Measurements from ENCODE around the gene LAMA5. TPM values are rescaled to one million over a fixed set of nuclear protein-coding genes. Genes with fewer than 3 reads are reported as not detected.

The LAMA5 gene
- polyA plus RNA-seq, 3 donors = 0.05 TPM; not detected in 2

- no peak overlapping the region for H3K27ac ChIP-seq (ENCODE audit: low read depth in 1 of 2, low read length in 2 of 2)
- Mint-ChIP-seq H3K36me3 (no peaks in the 10 kb centered on the region), H3K4me1 (no peaks in the 10 kb centered on the region), H3K27ac (peak overlapping the region in 1 of 7 donors; percentile 69), H3K27me3 (ENCODE audit: low read depth in 3 of 3) (peaks cover 0 to 3% (median 2%) of the 10 kb centered on the region in 3 donors), H3K4me3 (no peak overlapping the region), H3K9me3 (peaks cover 0 to 3% (median 0%) of the 10 kb centered on the region in 7 donors)
- intact Hi-C loops (cut with micrococcal nuclease) = no loop called here
- no peak for TF ChIP-seq CTCF (IDR thresholded peaks at IDR 0.05)
- H2AFZ ChIP-seq (ENCODE audit: insufficient read depth, low read depth, low read length, poor library complexity, severe bottlenecking) = no peak overlapping the region
- no peaks in the 10 kb centered on the region for H3K27me3 ChIP-seq (ENCODE audit: control insufficient read depth in 2 of 2, insufficient read depth in 2 of 2, low read length in 2 of 2)
- no peaks in the 10 kb centered on the region for H4K20me1 ChIP-seq (ENCODE audit: insufficient read depth, low read length)
- H3K4me1 ChIP-seq (ENCODE audit: control insufficient read depth in 1 of 2, insufficient read depth in 2 of 2, low read length in 2 of 2) = no peaks in the 10 kb centered on the region
- no peak overlapping the region for H3K9ac ChIP-seq (ENCODE audit: insufficient read depth, low read length, poor library complexity, severe bottlenecking)
- no peaks in the 10 kb centered on the region for H3K9me3 ChIP-seq (replicated peaks in 1 of 2; ENCODE audit: control insufficient read depth in 1 of 2, insufficient read depth in 1 of 2, low read length in 2 of 2)
- H3K4me3 ChIP-seq (replicated peaks in 1 of 3; ENCODE audit: low read depth in 2 of 3, low read length in 3 of 3) = no peak overlapping the region
- no peak overlapping the region for H3K4me2 ChIP-seq (replicated peaks; ENCODE audit: extremely low read depth, low read length, poor library complexity, severe bottlenecking)
- 96% methylated on average over 36 of the region's 37 CpGs for WGBS (ENCODE audit: insufficient coverage)
- DNase-seq = no peak
- H3K36me3 ChIP-seq (replicated peaks in 1 of 2; ENCODE audit: control insufficient read depth in 1 of 2, insufficient read depth in 2 of 2, low read length in 2 of 2) = no peaks in the 10 kb centered on the region
- no peaks in the 10 kb centered on the region for H3K79me2 ChIP-seq (ENCODE audit: insufficient read depth, low read length)
Observed at GRCh38 chr20:62329389-62330377, 37.4 kb downstream of the LAMA5 start.

DNA sequence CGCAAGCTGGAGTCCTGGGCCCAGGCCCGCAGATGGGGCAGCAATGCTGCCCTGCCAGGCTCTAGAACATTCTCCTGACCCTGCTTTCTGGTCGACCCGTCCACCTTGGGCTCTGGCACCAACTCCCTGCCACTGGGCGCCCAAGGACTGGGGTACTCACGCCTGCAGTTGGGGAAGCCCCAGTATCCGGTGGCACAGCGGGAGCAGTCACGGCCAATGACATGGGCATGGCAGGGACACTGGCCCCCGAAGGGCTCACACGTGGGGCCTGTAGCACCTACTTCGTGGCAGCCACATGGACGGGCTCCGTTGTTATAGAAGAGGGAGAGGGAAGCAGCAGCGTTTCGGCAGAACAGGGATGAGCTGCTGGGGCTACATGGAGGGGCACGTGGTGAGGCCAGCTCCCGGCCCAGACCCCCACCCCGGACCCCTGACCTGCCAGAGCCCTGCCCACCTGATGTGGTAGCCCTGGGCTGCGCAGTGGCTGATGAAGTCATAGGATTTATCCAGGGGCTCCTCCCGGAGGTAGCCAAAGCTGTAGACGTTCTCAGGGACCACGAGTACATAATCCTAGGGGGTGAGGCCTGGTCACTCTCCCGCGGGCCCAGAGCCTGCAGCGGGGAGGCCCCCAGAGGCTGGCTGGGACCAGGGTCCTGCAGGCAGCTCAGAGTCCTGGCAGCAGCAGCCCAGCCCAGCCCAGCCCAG is 38.3 kb downstream of the LAMA5 start:
- H3K4me3 ChIP-seq (replicated peaks in 1 of 3; ENCODE audit: low read depth in 2 of 3, low read length in 3 of 3) = no peak overlapping the region
- H2AFZ ChIP-seq (ENCODE audit: insufficient read depth, low read depth, low read length, poor library complexity, severe bottlenecking) = no peak overlapping the region
- Mint-ChIP-seq H3K4me1 (no peaks in the 10 kb centered on the region), H3K9me3 (peaks cover 0 to 3% (median 0%) of the 10 kb centered on the region in 7 donors), H3K27me3 (ENCODE audit: low read depth in 3 of 3) (peaks cover 0 to 3% (median 2%) of the 10 kb centered on the region in 3 donors), H3K27ac (no peak overlapping the region), H3K36me3 (no peaks in the 10 kb centered on the region), H3K4me3 (no peak overlapping the region)
- H3K27me3 ChIP-seq (ENCODE audit: control insufficient read depth in 2 of 2, insufficient read depth in 2 of 2, low read length in 2 of 2) = no peaks in the 10 kb centered on the region
- TF ChIP-seq CTCF (IDR thresholded peaks at IDR 0.05) = no peak
- intact Hi-C loops (cut with micrococcal nuclease) = no loop called here
- 93% methylated on average over 21 of the region's 26 CpGs for whole genome bisulfite sequencing (ENCODE audit: insufficient coverage)
- H3K27ac ChIP-seq (ENCODE audit: low read depth in 1 of 2, low read length in 2 of 2) = no peak overlapping the region
- H3K4me1 ChIP-seq (ENCODE audit: control insufficient read depth in 1 of 2, insufficient read depth in 2 of 2, low read length in 2 of 2) = no peaks in the 10 kb centered on the region
- no peak overlapping the region for H3K4me2 ChIP-seq (replicated peaks; ENCODE audit: extremely low read depth, low read length, poor library complexity, severe bottlenecking)
- DNase-seq = no peak
- no peak overlapping the region for H3K9ac ChIP-seq (ENCODE audit: insufficient read depth, low read length, poor library complexity, severe bottlenecking)
- H4K20me1 ChIP-seq (ENCODE audit: insufficient read depth, low read length) = no peaks in the 10 kb centered on the region
- H3K79me2 ChIP-seq (ENCODE audit: insufficient read depth, low read length) = no peaks in the 10 kb centered on the region
- H3K9me3 ChIP-seq (replicated peaks in 1 of 2; ENCODE audit: control insufficient read depth in 1 of 2, insufficient read depth in 1 of 2, low read length in 2 of 2) = no peaks in the 10 kb centered on the region
- H3K36me3 ChIP-seq (replicated peaks in 1 of 2; ENCODE audit: control insufficient read depth in 1 of 2, insufficient read depth in 2 of 2, low read length in 2 of 2) = no peaks in the 10 kb centered on the region
